H1 (cell line): ENCODE results near the gene CHD9. TPM values are rescaled to one million over a fixed set of nuclear protein-coding genes. Genes with fewer than 3 reads are reported as not detected.
"Not testable (repeated sequence)": the region's sequence is repeated elsewhere in the genome, so short reads cannot be mapped to it uniquely, and the experiment has no call there.

ENCODE experiments used
- CTCF ChIA-PET: fragments of 300-600 bp; sonication (Branson Sonifier 250); formaldehyde crosslinking; loops from one replicate; lab custom pipeline; 2021; ENCODE audit not compliant: partially characterized antibody; lab: Charles Lee
- POLR2A ChIA-PET: fragments of 300-600 bp; sonication (Branson Sonifier 250); formaldehyde crosslinking; loops from one replicate; lab custom pipeline; 2021; ENCODE audit warnings: inconsistent platforms; ENCODE audit not compliant: partially characterized antibody; lab: Charles Lee
- DNase-seq, 2 experiments: peaks; one replicate each; pipeline versions ENCODE4 v3.0.0 to v3.0.0-alpha.2; 2010 to 2022; ENCODE audit warnings: low spot score in 2 of 2, low read depth in 1 of 2, mixed read lengths in 1 of 2
- FAIRE-seq: peaks from 2 replicates; lab custom pipeline; 2011; peaks lifted over from hg19 to GRCh38; lab: Jason Lieb, UNC
- H2AFZ ChIP-seq: 2 replicates; pipeline ENCODE4 v1.8.1; 2012; ENCODE audit warnings: low read length, inconsistent platforms
- H2AK5ac ChIP-seq: 2 replicates; pipeline ENCODE4 v1.6.1; 2013; ENCODE audit warnings: low read depth, low read length
- H2BK120ac ChIP-seq: replicated peaks from 2 replicates; pipeline ENCODE3; 2013; ENCODE audit warnings: low read depth, low read length, inconsistent platforms
- H2BK12ac ChIP-seq: 2 replicates; pipeline ENCODE4 v1.6.1; 2013; ENCODE audit warnings: low read depth, low read length
- H2BK15ac ChIP-seq: 2 replicates; pipeline ENCODE4 v1.6.1; 2013; ENCODE audit warnings: low read length
- H2BK20ac ChIP-seq: 2 replicates; pipeline ENCODE4 v1.6.1; 2013; ENCODE audit warnings: low read length
- H2BK5ac ChIP-seq: 2 replicates; pipeline ENCODE4 v1.6.1; 2013; ENCODE audit warnings: low read depth, low read length
- H3K14ac ChIP-seq: 2 replicates; pipeline ENCODE4 v1.6.1; 2013; ENCODE audit warnings: inconsistent platforms; ENCODE audit not compliant: insufficient read length
- H3K18ac ChIP-seq: 2 replicates; pipeline ENCODE4 v1.6.1; 2013; ENCODE audit warnings: low read length; ENCODE audit errors: extremely low read depth
- H3K23ac ChIP-seq: 2 replicates; pipeline ENCODE4 v1.6.1; 2013; ENCODE audit warnings: inconsistent platforms; ENCODE audit not compliant: insufficient read length
- H3K23me2 ChIP-seq: 2 replicates; pipeline ENCODE4 v1.6.1; 2013; ENCODE audit warnings: low read depth, low read length
- H3K27ac ChIP-seq: 2 replicates; pipeline ENCODE4 v1.6.1; 2011; ENCODE audit warnings: low read depth, low read length, inconsistent platforms
- H3K27me3 ChIP-seq, 4 experiments: replicated peaks in 1 of 4; 1 replicate in 1 of 4; 2 replicates in 3 of 4; pipeline versions ENCODE4 v1.6.1 to v1.8.1; 2011 to 2013; ENCODE audit warnings: low read length in 3 of 4, mild to moderate bottlenecking in 3 of 4, inconsistent platforms in 2 of 4, mixed read lengths in 2 of 4, moderate library complexity in 1 of 4; ENCODE audit not compliant: control insufficient read depth in 3 of 4, insufficient read depth in 3 of 4; ENCODE audit errors: extremely low read depth in 1 of 4
- H3K36me3 ChIP-seq, 4 experiments: 2 replicates each; pipeline versions ENCODE4 v1.6.1 to v1.8.1; 2011 to 2013; ENCODE audit warnings: mild to moderate bottlenecking in 4 of 4, low read length in 3 of 4, moderate library complexity in 2 of 4, control low read depth in 1 of 4, inconsistent platforms in 1 of 4; ENCODE audit not compliant: insufficient read depth in 4 of 4, control insufficient read depth in 2 of 4
- H3K4ac ChIP-seq: replicated peaks from 2 replicates; pipeline ENCODE3; 2013; ENCODE audit warnings: low read length, low read depth, mixed read lengths, inconsistent platforms; ENCODE audit not compliant: insufficient read length
- H3K4me1 ChIP-seq, 4 experiments: replicated peaks in 1 of 4; 1 replicate in 1 of 4; 2 replicates in 3 of 4; pipeline versions ENCODE4 v1.6.1 to v1.8.1; 2011 to 2013; ENCODE audit warnings: low read length in 3 of 4, inconsistent platforms in 2 of 4, mixed read lengths in 1 of 4; ENCODE audit not compliant: insufficient read depth in 4 of 4, control insufficient read depth in 3 of 4
- H3K4me2 ChIP-seq, 2 experiments: 2 replicates each; pipeline versions ENCODE4 v1.6.1 to v1.8.1; 2011 to 2013; ENCODE audit warnings: low read depth in 2 of 2, low read length in 2 of 2, control low read depth in 1 of 2, inconsistent platforms in 1 of 2, mild to moderate bottlenecking in 1 of 2; ENCODE audit not compliant: insufficient read depth in 1 of 2
- H3K4me3 ChIP-seq, 4 experiments: fragments of 200-600, 300-600 bp in 1 of 4; sonication (generic), shearing (Covaris generic), sonication (Bioruptor Twin) in 1 of 4; 2 replicates each; pipeline versions ENCODE4 v1.5.1 to v1.8.1; 2011 to 2016; ENCODE audit warnings: low read length in 4 of 4, low read depth in 3 of 4, control low read depth in 2 of 4, inconsistent platforms in 2 of 4, mild to moderate bottlenecking in 2 of 4, mixed read lengths in 1 of 4, moderate library complexity in 1 of 4; ENCODE audit not compliant: insufficient read depth in 2 of 4; ENCODE audit errors: extremely low read depth in 1 of 4
- H3K56ac ChIP-seq: replicated peaks from 2 replicates; pipeline ENCODE3; 2013; ENCODE audit warnings: low read depth, mild to moderate bottlenecking, mixed read lengths, low read length, inconsistent platforms; ENCODE audit not compliant: insufficient read length
- H3K79me1 ChIP-seq: 2 replicates; pipeline ENCODE4 v1.6.1; 2013; ENCODE audit warnings: low read depth, low read length, control low read depth
- H3K79me2 ChIP-seq, 2 experiments: 2 replicates each; pipeline versions ENCODE4 v1.6.1 to v1.8.1; 2012 to 2013; ENCODE audit warnings: low read length in 2 of 2, mild to moderate bottlenecking in 2 of 2, inconsistent platforms in 1 of 2; ENCODE audit not compliant: insufficient read depth in 2 of 2, control insufficient read depth in 1 of 2
- H3K9ac ChIP-seq, 4 experiments: replicated peaks in 1 of 4; 1 replicate in 1 of 4; 2 replicates in 3 of 4; pipeline versions ENCODE4 v1.6.1 to v1.8.1; 2011 to 2013; ENCODE audit warnings: low read depth in 3 of 4, low read length in 3 of 4, control low read depth in 2 of 4, mild to moderate bottlenecking in 2 of 4, moderate library complexity in 2 of 4, inconsistent platforms in 1 of 4; ENCODE audit errors: extremely low read depth in 1 of 4
- H3K9me3 ChIP-seq, 2 experiments: 2 replicates each; pipeline versions ENCODE4 v1.6.1 to v1.8.1; 2012 to 2013; ENCODE audit warnings: mild to moderate bottlenecking in 2 of 2, moderate library complexity in 2 of 2, control low read depth in 1 of 2, inconsistent platforms in 1 of 2, low read depth in 1 of 2, low read length in 1 of 2, mixed read lengths in 1 of 2; ENCODE audit not compliant: insufficient read depth in 2 of 2
- H4K20me1 ChIP-seq, 2 experiments: replicated peaks in 1 of 2; 2 replicates each; pipeline versions ENCODE3 to v1.8.1; 2011 to 2013; ENCODE audit warnings: inconsistent platforms in 2 of 2, low read length in 2 of 2, mild to moderate bottlenecking in 1 of 2; ENCODE audit not compliant: insufficient read depth in 2 of 2, control insufficient read depth in 1 of 2
- H4K5ac ChIP-seq: 2 replicates; pipeline ENCODE4 v1.6.1; 2013; ENCODE audit warnings: low read length, low read depth, mixed read lengths, inconsistent platforms; ENCODE audit not compliant: insufficient read length
- H4K8ac ChIP-seq: 2 replicates; pipeline ENCODE4 v1.8.0; 2013; ENCODE audit warnings: mild to moderate bottlenecking, moderate library complexity, low read length, inconsistent platforms; ENCODE audit not compliant: insufficient read depth; ENCODE audit errors: extremely low read depth
- H4K91ac ChIP-seq: replicated peaks from 2 replicates; pipeline ENCODE3; 2013; ENCODE audit warnings: low read length, mixed read lengths, inconsistent platforms; ENCODE audit not compliant: insufficient read length
- WGBS, 2 experiments: shearing (Covaris generic) in 1 of 2; methylation state at CpG; one replicate each; pipeline versions ENCODE4 v1.1.6 to v1.1.7; 2013 to 2015; ENCODE audit warnings: low lambda C conversion rate in 2 of 2, mixed read lengths in 2 of 2, inconsistent platforms in 1 of 2, low coverage in 1 of 2, missing lambda C conversion rate in 1 of 2; ENCODE audit not compliant: insufficient replicate concordance in 2 of 2, insufficient coverage in 1 of 2, insufficient read length in 1 of 2; ENCODE audit errors: extremely low coverage in 1 of 2, missing lambda C conversion rate in 1 of 2; 5-methylcytosine and 5-hydroxymethylcytosine counted together
- polyA plus RNA-seq, 7 experiments: library from polyadenylated mRNA; depleted of rRNA in 3 of 7; stranded (reverse) in 5 of 7; unstranded in 2 of 7; fragments of >200 nt in 5 of 7; fragments of 200-250 nt in 2 of 7; gene quantifications; 1 replicate in 5 of 7; 2 replicates in 1 of 7; 4 replicates in 1 of 7; pipeline versions ENCODE4 v1.2.1 to v1.2.3, GENCODE V29; 2011 to 2013; ENCODE audit warnings: missing spikeins in 2 of 7, mixed read lengths in 2 of 7
- total RNA-seq: library from RNA; stranded (reverse); fragmentation: NEBNext Ultra II Directional; extraction: Animal tissue kit (Norgen Biotek cat#: 25700); gene quantifications from 2 replicates; pipeline ENCODE4 v1.2.1, GENCODE V29; 2021

Gene CHD9
- total and polyA plus RNA-seq, 2 of the 8 experiments (the other 6 are each of a cell fraction or from before 2014, with no cell fraction given) = 9.9 to 32.4 TPM

DNA sequence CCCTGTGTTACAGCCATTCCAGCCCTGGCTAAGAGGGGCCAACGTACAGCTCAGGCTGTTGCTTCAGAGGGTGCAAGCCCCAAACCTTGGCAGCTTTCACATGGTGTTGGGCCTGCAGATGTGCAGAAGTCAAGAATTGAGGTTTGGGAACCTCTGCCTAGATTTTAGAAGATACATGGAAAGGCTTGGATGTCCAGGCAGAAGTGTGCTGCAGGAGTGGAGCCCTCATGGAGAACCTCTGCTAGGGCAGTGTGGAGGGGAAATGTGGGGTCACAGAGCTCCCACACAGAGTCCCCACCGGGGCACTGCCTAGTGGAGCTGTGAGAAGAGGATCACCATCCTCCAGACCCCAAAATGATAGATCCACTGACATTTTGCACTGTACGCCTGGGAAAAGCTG is 130.9 kb downstream of the CHD9 start:
- H2AK5ac ChIP-seq, H2AFZ ChIP-seq, H4K20me1 ChIP-seq, H3K27me3 ChIP-seq, DNase-seq, H3K27ac ChIP-seq, H4K8ac ChIP-seq, H3K9ac ChIP-seq, FAIRE-seq, H3K79me1 ChIP-seq, H4K5ac ChIP-seq, H2BK5ac ChIP-seq, H2BK120ac ChIP-seq, H4K91ac ChIP-seq, H3K4me3 ChIP-seq, CTCF ChIA-PET, H3K23me2 ChIP-seq, H3K79me2 ChIP-seq, H3K23ac ChIP-seq, H3K14ac ChIP-seq, H3K4me1 ChIP-seq, H2BK15ac ChIP-seq, H3K4me2 ChIP-seq, H3K18ac ChIP-seq, H3K4ac ChIP-seq, H3K56ac ChIP-seq, H2BK12ac ChIP-seq, POLR2A ChIA-PET, H2BK20ac ChIP-seq: not testable (repeated sequence)
- peaks cover 0 to 15% (median 0%) of the 10 kb centered on the region in 4 experiments; a peak in 1 of 8 replicates for H3K36me3 ChIP-seq
- H3K9me3 ChIP-seq = peaks cover 13% of the 10 kb centered on the region in 2 experiments
- 88% methylated on average over 3 of the region's 3 CpGs; no CpG with 5 or more reads in 1 of the 2 experiments for WGBS, 2 experiments
